Type B pancreatic cell (in vitro differentiated cells): ENCODE measurements around the gene RAB40C. TPM values are rescaled to one million over a fixed set of nuclear protein-coding genes. Genes with fewer than 3 reads are reported as not detected.

Source experiments
- DNase-seq: peaks from one replicate; pipeline ENCODE4 v3.0.0; 2021; ENCODE audit warnings: mixed read lengths; ENCODE audit not compliant: unreplicated experiment; ENCODE audit errors: extremely low spot score
- H3K27ac Mint-ChIP-seq: 2 replicates; pipeline ENCODE4 v1.8.0; 2021; ENCODE audit warnings: mild to moderate bottlenecking, mixed read lengths
- H3K27me3 Mint-ChIP-seq: 2 replicates; pipeline ENCODE4 v1.8.0; 2021; ENCODE audit warnings: mixed read lengths
- H3K36me3 Mint-ChIP-seq: 2 replicates; pipeline ENCODE4 v1.8.0; 2021; ENCODE audit warnings: mixed read lengths
- H3K4me1 Mint-ChIP-seq: one replicate; pipeline ENCODE4 v1.8.0; 2021; ENCODE audit warnings: mixed read lengths; ENCODE audit not compliant: unreplicated experiment
- H3K4me3 Mint-ChIP-seq: 2 replicates; pipeline ENCODE4 v1.8.0; 2021; ENCODE audit warnings: mild to moderate bottlenecking, mixed read lengths
- H3K9me3 Mint-ChIP-seq: 2 replicates; pipeline ENCODE4 v1.8.0; 2021; ENCODE audit warnings: mixed read lengths
- total RNA-seq: library from RNA; stranded (reverse); gene quantifications from 2 replicates; pipeline ENCODE4 v1.2.1, GENCODE V29; 2021; ENCODE audit warnings: low replicate concordance
- TF ChIP-seq, protein P1 (sequence below): fragments of 200-600 bp; sonication (generic); conservative IDR thresholded peaks from 2 replicates; pipeline ENCODE4 v1.5.0; 2021; ENCODE audit warnings: antibody characterized with exemption, mild to moderate bottlenecking

Gene RAB40C
- total RNA-seq, 1 donor from 2014 or later: 26.5 TPM

GRCh38 chr16:608019-608418, 18.2 kb downstream of the RAB40C start:
- peaks cover 13% of the 10 kb centered on the region for H3K4me1 Mint-ChIP-seq
- H3K9me3 Mint-ChIP-seq: no peaks in the 10 kb centered on the region
- peaks cover 11% of the 10 kb centered on the region for H3K36me3 Mint-ChIP-seq
- H3K27me3 Mint-ChIP-seq: no peaks in the 10 kb centered on the region
- H3K27ac Mint-ChIP-seq: no peak overlapping the region
- TF ChIP-seq, protein P1, sequence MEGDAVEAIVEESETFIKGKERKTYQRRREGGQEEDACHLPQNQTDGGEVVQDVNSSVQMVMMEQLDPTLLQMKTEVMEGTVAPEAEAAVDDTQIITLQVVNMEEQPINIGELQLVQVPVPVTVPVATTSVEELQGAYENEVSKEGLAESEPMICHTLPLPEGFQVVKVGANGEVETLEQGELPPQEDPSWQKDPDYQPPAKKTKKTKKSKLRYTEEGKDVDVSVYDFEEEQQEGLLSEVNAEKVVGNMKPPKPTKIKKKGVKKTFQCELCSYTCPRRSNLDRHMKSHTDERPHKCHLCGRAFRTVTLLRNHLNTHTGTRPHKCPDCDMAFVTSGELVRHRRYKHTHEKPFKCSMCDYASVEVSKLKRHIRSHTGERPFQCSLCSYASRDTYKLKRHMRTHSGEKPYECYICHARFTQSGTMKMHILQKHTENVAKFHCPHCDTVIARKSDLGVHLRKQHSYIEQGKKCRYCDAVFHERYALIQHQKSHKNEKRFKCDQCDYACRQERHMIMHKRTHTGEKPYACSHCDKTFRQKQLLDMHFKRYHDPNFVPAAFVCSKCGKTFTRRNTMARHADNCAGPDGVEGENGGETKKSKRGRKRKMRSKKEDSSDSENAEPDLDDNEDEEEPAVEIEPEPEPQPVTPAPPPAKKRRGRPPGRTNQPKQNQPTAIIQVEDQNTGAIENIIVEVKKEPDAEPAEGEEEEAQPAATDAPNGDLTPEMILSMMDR: no peak
- DNase-seq: no peak
- no peak overlapping the region for H3K4me3 Mint-ChIP-seq

DNA sequence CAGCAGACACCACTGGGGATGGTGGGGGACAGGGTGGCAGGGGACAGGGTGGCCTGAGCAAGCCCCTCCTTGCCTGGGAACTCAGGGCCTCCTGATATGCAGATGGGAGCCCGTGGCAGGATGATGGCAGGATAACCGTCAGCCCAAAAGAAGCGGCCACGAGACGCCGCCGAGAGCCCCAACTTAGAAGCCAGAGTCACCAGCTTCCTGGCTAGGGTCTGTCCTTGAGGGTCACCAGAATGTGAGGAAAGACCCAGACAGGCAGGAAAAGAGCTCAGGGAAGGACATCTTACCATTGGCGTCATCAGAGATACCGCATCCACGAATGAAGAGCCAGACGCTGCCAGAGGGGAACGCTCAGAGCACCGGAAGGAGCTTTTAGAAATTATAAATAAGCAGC, 19.4 kb downstream of the RAB40C start:
- no peak for DNase-seq
- Mint-ChIP-seq H3K36me3 (peaks cover 14% of the 10 kb centered on the region), H3K9me3 (no peaks in the 10 kb centered on the region), H3K27me3 (no peaks in the 10 kb centered on the region), H3K4me1 (peaks cover 9% of the 10 kb centered on the region), H3K4me3 (no peak overlapping the region), H3K27ac (no peak overlapping the region)
- TF ChIP-seq, protein P1: no peak

DNA sequence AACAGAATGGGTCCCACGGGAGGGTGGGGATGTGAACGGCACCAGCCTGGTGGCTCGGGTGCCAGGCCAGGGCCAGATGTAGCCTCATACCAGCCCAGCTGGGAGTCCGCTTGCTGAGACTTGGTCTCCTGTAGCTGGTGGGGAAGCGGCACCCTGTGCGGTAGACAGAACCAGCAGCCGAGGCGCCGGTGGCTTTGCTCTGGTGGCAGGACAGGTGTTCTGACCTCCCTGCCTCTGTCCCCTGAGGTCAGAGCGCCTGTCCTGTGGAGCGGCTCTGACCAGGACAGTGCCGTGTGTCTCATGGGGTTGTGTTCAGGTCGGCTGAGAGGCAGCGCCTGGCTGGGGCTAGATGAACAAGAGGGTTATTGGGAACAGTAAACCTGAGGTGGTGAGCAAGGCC, 20.1 kb downstream of the RAB40C start:
- TF ChIP-seq, protein P1: no peak
- H3K4me1 Mint-ChIP-seq: peaks cover 13% of the 10 kb centered on the region
- DNase-seq: no peak
- no peaks in the 10 kb centered on the region for H3K9me3 Mint-ChIP-seq
- no peak overlapping the region for H3K27ac Mint-ChIP-seq
- H3K4me3 Mint-ChIP-seq: no peak overlapping the region
- H3K27me3 Mint-ChIP-seq: no peaks in the 10 kb centered on the region
- peaks cover 16% of the 10 kb centered on the region for H3K36me3 Mint-ChIP-seq

- peaks cover 17% of the 10 kb centered on the region for H3K36me3 Mint-ChIP-seq
- no peaks in the 10 kb centered on the region for H3K9me3 Mint-ChIP-seq
- TF ChIP-seq, protein P1: peak; percentile 73
- peak overlapping the region; percentile 88 for H3K27ac Mint-ChIP-seq
- H3K4me1 Mint-ChIP-seq: peaks cover 15% of the 10 kb centered on the region
- peak overlapping the region; percentile 49 for H3K4me3 Mint-ChIP-seq
- no peak for DNase-seq
- no peaks in the 10 kb centered on the region for H3K27me3 Mint-ChIP-seq
Measured at GRCh38 chr16:610513-611381, 20.9 kb downstream of the RAB40C start.

DNA sequence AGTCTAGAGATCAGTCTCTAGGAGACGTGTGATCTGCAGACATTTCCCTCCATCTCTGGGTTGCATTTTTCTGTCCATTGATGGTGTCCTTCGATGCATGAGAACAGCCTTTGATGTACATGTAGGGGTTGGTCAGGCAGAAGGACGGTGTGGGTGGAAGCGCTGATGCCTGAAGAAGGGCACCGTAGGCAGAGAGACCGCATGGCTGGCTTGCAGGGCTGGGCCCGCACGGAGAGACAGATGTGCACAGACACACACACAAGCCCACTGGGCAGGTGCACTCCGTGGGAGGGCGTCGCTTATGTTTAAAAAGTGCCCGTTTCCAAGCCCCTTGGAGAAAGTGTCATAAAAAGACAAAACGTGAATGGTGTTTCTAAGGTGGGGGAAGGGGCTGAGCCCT, 25.3 kb downstream of the RAB40C start:
- peaks cover 14% of the 10 kb centered on the region for H3K36me3 Mint-ChIP-seq
- no peak overlapping the region for H3K27ac Mint-ChIP-seq
- H3K4me1 Mint-ChIP-seq: peaks cover 10% of the 10 kb centered on the region
- H3K27me3 Mint-ChIP-seq: no peaks in the 10 kb centered on the region
- DNase-seq: no peak
- no peak overlapping the region for H3K4me3 Mint-ChIP-seq
- H3K9me3 Mint-ChIP-seq: no peaks in the 10 kb centered on the region
- TF ChIP-seq, protein P1: no peak
